Astrocyte of the spinal cord (primary cell): ENCODE data around the gene JAG2.

Experiments
- DNase-seq: peaks from one replicate; pipeline ENCODE4 v3.0.0; 2011; ENCODE audit warnings: low read depth, low spot score
- H3K4me3 ChIP-seq: 2 replicates; pipeline ENCODE4 v1.5.1; 2011; ENCODE audit warnings: low read depth, mild to moderate bottlenecking, low read length, moderate library complexity
- CTCF ChIP-seq: IDR thresholded peaks from 2 replicates; pipeline ENCODE4 v1.5.1; 2012; ENCODE audit warnings: low read depth, mild to moderate bottlenecking, low read length, inconsistent platforms
- in situ Hi-C: cut with HindIII; loops from 2 replicates; pipeline ENCODE4 v1.10.0; 2017; ENCODE audit warnings: low sequenced_read_pairs

Gene JAG2

GRCh38 chr14:105152794-105153241, 15.8 kb downstream of the JAG2 start:
- no peak for TF ChIP-seq CTCF
- DNase-seq: no peak
- in situ Hi-C loops: no loop called here
- H3K4me3 ChIP-seq: no peak overlapping the region

DNA sequence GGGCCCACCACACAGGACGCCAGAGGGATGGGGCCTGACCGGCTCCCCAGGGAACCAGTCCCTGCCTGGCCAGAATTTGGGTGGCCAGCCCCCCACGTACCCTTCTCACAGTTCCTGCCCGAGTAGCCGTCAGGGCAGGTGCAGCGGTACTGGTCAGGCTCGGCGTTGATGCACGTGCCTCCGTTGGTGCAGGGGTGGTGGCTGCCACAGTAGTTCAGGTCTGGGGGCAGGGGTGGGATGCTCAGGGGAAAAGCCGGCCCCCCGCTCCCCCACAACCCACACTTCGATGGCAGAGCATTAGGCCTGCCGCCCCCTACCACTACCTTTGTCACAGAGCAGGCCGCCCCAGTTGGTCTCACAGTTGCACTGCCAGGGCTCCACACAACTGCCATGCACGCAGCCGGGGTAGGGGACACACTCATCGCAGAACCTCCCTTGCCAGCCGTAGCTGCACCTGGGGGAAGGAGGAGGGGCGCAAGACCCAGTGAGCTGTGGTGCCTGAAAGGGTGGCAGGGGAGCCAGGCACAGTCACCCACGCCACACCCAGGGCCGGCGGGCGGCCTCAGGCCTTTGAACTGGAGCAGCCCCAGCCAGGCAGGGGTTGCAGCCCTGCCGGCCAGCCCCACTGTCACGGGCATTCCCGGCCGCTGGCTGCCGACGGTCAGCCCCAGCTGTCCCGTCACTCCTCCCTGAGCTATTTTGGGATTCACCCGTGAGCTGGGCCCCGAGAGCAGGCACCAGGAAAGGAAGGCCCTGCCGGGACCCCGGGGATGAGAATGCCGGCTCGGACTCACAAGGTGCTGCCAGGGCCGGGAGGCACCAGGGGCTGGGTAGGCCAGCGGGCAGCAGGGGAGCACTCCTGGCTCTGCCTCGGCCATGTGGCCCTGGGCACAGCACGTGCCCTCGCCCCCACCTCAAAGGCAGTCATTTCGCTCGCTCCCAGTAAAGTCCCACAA, 16.5 kb downstream of the JAG2 start:
- no peak for TF ChIP-seq CTCF
- no peak overlapping the region for H3K4me3 ChIP-seq
- DNase-seq: no peak
- in situ Hi-C loops: no loop called here

DNA sequence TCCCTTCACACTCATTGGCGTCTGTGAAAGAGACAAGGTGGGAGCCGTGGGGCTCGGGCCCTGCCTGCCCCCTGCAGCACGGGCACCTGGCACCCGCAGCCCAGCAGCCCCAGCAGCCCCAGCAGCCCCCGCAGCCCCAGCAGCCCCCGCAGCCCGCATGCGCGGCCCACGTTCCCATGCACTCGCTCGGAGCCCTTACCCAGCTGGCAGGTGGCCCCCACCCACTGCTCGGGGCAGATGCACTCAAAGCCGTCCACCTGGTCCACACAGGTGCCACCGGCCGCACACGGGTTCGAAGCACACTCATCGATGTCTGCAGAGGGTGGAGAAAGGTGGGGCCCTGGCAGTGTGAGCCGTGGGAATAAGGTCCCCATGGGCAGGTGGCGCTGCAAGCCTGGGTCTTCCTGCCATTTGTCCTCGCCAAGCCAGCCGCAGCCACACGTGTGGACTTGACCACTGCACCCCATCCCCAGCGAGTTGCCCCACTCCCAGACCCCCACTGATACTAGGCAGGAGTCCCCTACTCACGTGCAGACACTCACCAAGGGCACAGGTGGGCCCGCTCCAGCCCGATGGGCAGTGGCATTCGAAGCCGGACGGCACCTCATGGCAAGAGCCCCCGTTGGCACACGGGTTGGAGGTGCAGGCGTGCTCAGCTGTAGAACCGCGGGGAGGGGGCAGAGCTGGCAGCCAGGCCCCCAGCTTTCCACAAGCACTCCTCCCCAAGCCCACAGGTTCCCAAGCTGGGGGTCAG, 17.3 kb downstream of the JAG2 start:
- in situ Hi-C loops: no loop called here
- TF ChIP-seq CTCF: no peak
- no peak overlapping the region for H3K4me3 ChIP-seq
- no peak for DNase-seq

DNA sequence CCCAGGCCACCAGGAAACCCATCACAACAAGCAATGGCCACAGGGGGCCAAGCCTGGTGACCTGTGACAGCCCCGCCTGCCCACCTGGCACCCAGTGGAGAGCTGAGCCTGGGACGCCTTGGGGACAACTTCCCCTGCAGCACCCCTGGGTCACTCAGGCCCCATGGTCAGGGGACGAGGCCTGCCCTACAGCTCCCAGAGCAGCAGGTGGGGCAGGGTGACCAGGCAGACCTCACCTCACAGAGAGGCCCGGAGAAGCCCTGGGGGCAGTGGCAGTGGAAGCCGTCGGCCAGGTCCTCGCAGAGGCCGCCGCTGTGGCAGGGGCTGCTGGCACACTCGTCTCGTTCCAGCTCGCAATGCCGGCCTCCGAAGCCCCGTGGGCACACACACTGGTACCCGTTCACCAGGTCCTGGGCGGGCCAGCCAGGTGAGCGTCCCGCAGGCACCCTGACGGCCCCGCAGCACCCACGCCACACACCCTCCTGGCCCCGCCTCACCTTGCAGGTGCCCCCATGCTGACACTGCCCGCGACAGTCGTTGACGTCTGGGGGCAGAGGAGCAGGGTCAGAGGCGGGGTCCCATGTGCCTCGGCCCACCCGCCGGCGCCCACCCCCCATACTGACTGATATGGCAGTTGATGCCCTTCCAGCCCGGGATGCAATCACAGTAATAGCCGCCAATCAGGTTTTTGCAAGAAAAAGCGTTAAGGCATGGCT, 18.1 kb downstream of the JAG2 start:
- no peak for TF ChIP-seq CTCF
- H3K4me3 ChIP-seq: no peak overlapping the region
- in situ Hi-C loops: no loop called here
- no peak for DNase-seq

DNA sequence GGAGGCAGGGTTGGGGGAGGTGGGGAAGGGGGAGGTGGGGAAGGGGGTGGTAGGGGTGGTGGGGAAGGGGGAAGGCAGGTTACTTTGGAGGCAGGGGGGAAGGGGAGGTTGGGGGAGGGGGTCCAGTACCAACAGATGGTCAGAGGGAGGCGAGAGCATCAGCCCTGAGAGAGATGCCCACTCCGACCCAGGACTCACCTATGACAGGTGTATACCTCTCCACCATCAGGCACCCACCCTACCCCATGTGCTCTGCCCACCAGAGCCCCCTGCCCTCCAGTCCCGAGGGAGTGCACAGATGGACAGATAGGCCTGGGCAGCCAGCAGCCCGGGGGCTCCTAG, 18.6 kb downstream of the JAG2 start:
- TF ChIP-seq CTCF: no peak
- DNase-seq: no peak
- in situ Hi-C loops: no loop called here
- no peak overlapping the region for H3K4me3 ChIP-seq

- DNase-seq: no peak
- no peak overlapping the region for H3K4me3 ChIP-seq
- in situ Hi-C loops: no loop called here
- TF ChIP-seq CTCF: no peak
These were observed 19.3 kb downstream of the JAG2 start for GRCh38 chr14:105149146-105149781.
